IMR-90 (cell line): ENCODE results near the gene ROR2. TPM values are rescaled to one million over a fixed set of nuclear protein-coding genes. Genes with fewer than 3 reads are reported as not detected.

ENCODE experiments used
- ATAC-seq: fragments of 200-7000 bp; cut with Tn5 transposase; 2 replicates; pipeline ENCODE4 v1.9.1; 2020; ENCODE audit warnings: low read depth, mild to moderate bottlenecking, moderate library complexity
- BruUV-seq: library from RNA; stranded (reverse); fragments of 400-500 nt; replicated peaks from 2 replicates; lab custom pipeline; 2021; lab: Mats Ljungman, UMichigan
- CTCF ChIA-PET: fragments of 300-600 bp; formaldehyde crosslinking; extraction: SDS; loops from one replicate; lab custom pipeline; 2021; ENCODE audit warnings: antibody characterized with exemption; lab: Yijun Ruan, JAX
- POLR2A ChIA-PET: fragments of 300-600 bp; sonication (Branson Sonifier 250); formaldehyde crosslinking; loops from one replicate; lab custom pipeline; 2022; ENCODE audit warnings: antibody characterized with exemption; ENCODE audit not compliant: unreplicated experiment; lab: Charles Lee
- DNase-seq: peaks from one replicate; pipeline ENCODE4 v3.0.0; 2013
- H2AFZ ChIP-seq: replicated peaks from 2 replicates; pipeline ENCODE3; 2013; ENCODE audit warnings: low read length, mild to moderate bottlenecking; ENCODE audit not compliant: poor library complexity
- H2AK5ac ChIP-seq: 2 replicates; pipeline ENCODE4 v1.6.1; 2013; ENCODE audit warnings: low read depth, low read length, inconsistent platforms
- H2AK9ac ChIP-seq: replicated peaks from 2 replicates; pipeline ENCODE3; 2013; ENCODE audit warnings: mild to moderate bottlenecking, low read depth, low read length, moderate library complexity; ENCODE audit not compliant: poor library complexity
- H2BK120ac ChIP-seq: 2 replicates; pipeline ENCODE4 v1.6.1; 2013; ENCODE audit warnings: low read depth, low read length, inconsistent platforms
- H2BK15ac ChIP-seq: 3 replicates; pipeline ENCODE4 v1.6.1; 2013; ENCODE audit warnings: low read depth, low read length, inconsistent platforms
- H2BK20ac ChIP-seq: 2 replicates; pipeline ENCODE4 v1.6.1; 2013; ENCODE audit warnings: low read depth, mild to moderate bottlenecking, inconsistent platforms, low read length, moderate library complexity
- H2BK5ac ChIP-seq: 2 replicates; pipeline ENCODE4 v1.6.1; 2013; ENCODE audit warnings: mild to moderate bottlenecking, low read depth, low read length, inconsistent platforms; ENCODE audit not compliant: poor library complexity, severe bottlenecking
- H3K14ac ChIP-seq: replicated peaks from 2 replicates; pipeline ENCODE4 v1.6.1; 2013; ENCODE audit warnings: low read depth, low read length, inconsistent platforms
- H3K18ac ChIP-seq: 2 replicates; pipeline ENCODE4 v1.6.1; 2013; ENCODE audit warnings: low read depth, low read length, control low read depth
- H3K23ac ChIP-seq: 2 replicates; pipeline ENCODE4 v1.6.1; 2013; ENCODE audit warnings: low read depth, low read length, inconsistent platforms
- H3K27ac ChIP-seq: 2 replicates; pipeline ENCODE4 v1.5.1; 2013; ENCODE audit warnings: mild to moderate bottlenecking, control low read depth, low read length; ENCODE audit not compliant: insufficient read depth
- H3K27me3 ChIP-seq: 2 replicates; pipeline ENCODE4 v1.6.1; 2013; ENCODE audit warnings: low read length; ENCODE audit not compliant: control insufficient read depth, insufficient read depth
- H3K36me3 ChIP-seq: 2 replicates; pipeline ENCODE4 v1.6.1; 2013; ENCODE audit warnings: low read length, mixed read lengths; ENCODE audit not compliant: control insufficient read depth, insufficient read depth
- H3K4ac ChIP-seq: 2 replicates; pipeline ENCODE4 v1.6.1; 2013; ENCODE audit warnings: low read depth, low read length, inconsistent platforms
- H3K4me1 ChIP-seq: 2 replicates; pipeline ENCODE4 v1.6.1; 2013; ENCODE audit warnings: low read length, mixed read lengths; ENCODE audit not compliant: control insufficient read depth, insufficient read depth
- H3K4me2 ChIP-seq: 2 replicates; pipeline ENCODE4 v1.6.1; 2013; ENCODE audit warnings: low read depth, mild to moderate bottlenecking, control low read depth, low read length, moderate library complexity
- H3K4me3 ChIP-seq: 2 replicates; pipeline ENCODE4 v1.5.1; 2013; ENCODE audit warnings: low read depth, mild to moderate bottlenecking, control low read depth, low read length, moderate library complexity; ENCODE audit not compliant: insufficient read depth
- H3K56ac ChIP-seq: 2 replicates; pipeline ENCODE4 v1.6.1; 2013; ENCODE audit warnings: low read length, inconsistent platforms; ENCODE audit not compliant: insufficient read depth; ENCODE audit errors: extremely low read depth
- H3K79me1 ChIP-seq, 2 experiments: 2 replicates each; pipeline ENCODE4 v1.6.1; 2013; ENCODE audit warnings: low read length in 2 of 2, inconsistent platforms in 1 of 2, low read depth in 1 of 2
- H3K9ac ChIP-seq: 2 replicates; pipeline ENCODE4 v1.6.1; 2013; ENCODE audit warnings: low read depth, low read length, control low read depth
- H3K9me1 ChIP-seq: 2 replicates; pipeline ENCODE4 v1.6.1; 2013; ENCODE audit warnings: low read length, inconsistent platforms; ENCODE audit not compliant: insufficient read depth
- H3K9me3 ChIP-seq: 2 replicates; pipeline ENCODE4 v1.6.1; 2013; ENCODE audit warnings: low read length; ENCODE audit not compliant: control insufficient read depth, insufficient read depth
- H4K20me1 ChIP-seq: 2 replicates; pipeline ENCODE4 v1.6.1; 2013; ENCODE audit warnings: low read length, inconsistent platforms; ENCODE audit not compliant: insufficient read depth
- H4K5ac ChIP-seq: 2 replicates; pipeline ENCODE4 v1.6.1; 2013; ENCODE audit warnings: mild to moderate bottlenecking, low read depth, low read length, control low read depth
- H4K8ac ChIP-seq, 2 experiments: 2 replicates each; pipeline ENCODE4 v1.6.1; 2013; ENCODE audit warnings: low read depth in 2 of 2, low read length in 2 of 2, control low read depth in 1 of 2, inconsistent platforms in 1 of 2
- H4K91ac ChIP-seq: 2 replicates; pipeline ENCODE4 v1.6.1; 2013; ENCODE audit warnings: low read depth, low read length, inconsistent platforms; ENCODE audit not compliant: insufficient read depth
- BHLHE40 ChIP-seq: fragments of 150-350 bp; IDR thresholded peaks from 2 replicates; pipeline ENCODE4 v1.6.1; 2016; ENCODE audit warnings: mild to moderate bottlenecking, low read depth, low read length
- CEBPB ChIP-seq: IDR thresholded peaks from 2 replicates; pipeline ENCODE4 v1.6.1; 2012; ENCODE audit warnings: low read depth, low read length, improper control_type of control experiment
- CHD1 ChIP-seq: IDR thresholded peaks from 2 replicates; pipeline ENCODE4 v1.6.1; 2012; ENCODE audit warnings: low read depth, low read length, improper control_type of control experiment
- FOS ChIP-seq: fragments of 150-350 bp; IDR thresholded peaks from 2 replicates; pipeline ENCODE4 v1.6.1; 2016; ENCODE audit warnings: low read depth, low read length
- MAFK ChIP-seq: IDR thresholded peaks from 2 replicates; pipeline ENCODE4 v1.6.1; 2012; ENCODE audit warnings: low read depth, low read length, improper control_type of control experiment
- MXI1 ChIP-seq: IDR thresholded peaks from 2 replicates; pipeline ENCODE4 v1.6.1; 2012; ENCODE audit warnings: low read depth, mild to moderate bottlenecking, low read length, moderate library complexity, borderline replicate concordance
- NFE2L2 ChIP-seq: fragments of 150-350 bp; IDR thresholded peaks from 2 replicates; pipeline ENCODE4 v1.6.1; 2016; ENCODE audit warnings: low read depth, mild to moderate bottlenecking, low read length
- POLR2A ChIP-seq: IDR thresholded peaks from 2 replicates; pipeline ENCODE4 v1.6.1; 2012; ENCODE audit warnings: mild to moderate bottlenecking, low read depth, low read length
- RCOR1 ChIP-seq: IDR thresholded peaks from 2 replicates; pipeline ENCODE4 v1.6.1; 2012; ENCODE audit warnings: mild to moderate bottlenecking, low read length, improper control_type of control experiment; ENCODE audit not compliant: insufficient replicate concordance
- RFX5 ChIP-seq: IDR thresholded peaks from 2 replicates; pipeline ENCODE4 v1.8.0; 2012; ENCODE audit warnings: low read depth, mild to moderate bottlenecking, low read length, moderate library complexity
- SMC3 ChIP-seq: fragments of 150-350 bp; IDR thresholded peaks from 2 replicates; pipeline ENCODE4 v1.6.1; 2016; ENCODE audit warnings: low read depth, mild to moderate bottlenecking, antibody characterized with exemption, low read length, moderate library complexity
- WGBS, 2 experiments: methylation state at CpG; one replicate each; pipeline versions ENCODE4 v1.1.5 to v1.1.7; 2013; ENCODE audit warnings: missing lambda C conversion rate in 2 of 2; ENCODE audit not compliant: insufficient read length in 1 of 2; ENCODE audit errors: extremely low coverage in 2 of 2; 5-methylcytosine and 5-hydroxymethylcytosine counted together
- dilution Hi-C: fragments of 300-500 bp; cut with HindIII; formaldehyde crosslinking; loops from one replicate; pipeline ENCODE4 v1.14.3; 2018; ENCODE audit warnings: low sequenced_read_pairs; ENCODE audit not compliant: unreplicated experiment
- in situ Hi-C: fragments of 300-500 bp; cut with MboI; formaldehyde crosslinking; loops from 3 replicates; pipeline ENCODE4 v1.14.3; 2019; ENCODE audit warnings: low sequenced_read_pairs, inconsistent platforms, mixed read lengths
- intact Hi-C: fragments of 100-400 bp; cut with micrococcal nuclease; formaldehyde crosslinking; loops from 2 replicates; pipeline ENCODE4 v1.10.0; 2022
- polyA plus RNA-seq, 3 experiments: library from polyadenylated mRNA; depleted of rRNA; stranded (reverse); fragments of >200 nt; gene quantifications; 2 replicates each; pipeline ENCODE4 v1.2.3, GENCODE V29; 2012; ENCODE audit warnings: low replicate concordance in 1 of 3
- total RNA-seq: library from RNA; depleted of rRNA; stranded (reverse); fragments of >200 nt; gene quantifications from 2 replicates; pipeline ENCODE4 v1.2.3, GENCODE V29; 2012
- TF ChIP-seq, protein P1 (sequence below): fragments of 150-350 bp; IDR thresholded peaks from 2 replicates; pipeline ENCODE4 v1.6.1; 2016; ENCODE audit warnings: low read depth, mild to moderate bottlenecking, low read length, moderate library complexity, borderline replicate concordance
- TF ChIP-seq, protein P2 (sequence below): fragments of 150-350 bp; IDR thresholded peaks from 2 replicates; pipeline ENCODE4 v1.6.1; 2017; ENCODE audit warnings: mild to moderate bottlenecking, antibody characterized with exemption, low read length, low read depth
- TF ChIP-seq, protein P3 (sequence below): conservative IDR thresholded peaks from 2 replicates; pipeline ENCODE4 v1.5.1; 2012; ENCODE audit warnings: mild to moderate bottlenecking, low read depth, low read length, improper control_type of control experiment

Gene ROR2
- total and polyA plus RNA-seq, 2 of the 4 experiments (the other 2 are of a cell fraction): 2.3 to 4.8 TPM

DNA sequence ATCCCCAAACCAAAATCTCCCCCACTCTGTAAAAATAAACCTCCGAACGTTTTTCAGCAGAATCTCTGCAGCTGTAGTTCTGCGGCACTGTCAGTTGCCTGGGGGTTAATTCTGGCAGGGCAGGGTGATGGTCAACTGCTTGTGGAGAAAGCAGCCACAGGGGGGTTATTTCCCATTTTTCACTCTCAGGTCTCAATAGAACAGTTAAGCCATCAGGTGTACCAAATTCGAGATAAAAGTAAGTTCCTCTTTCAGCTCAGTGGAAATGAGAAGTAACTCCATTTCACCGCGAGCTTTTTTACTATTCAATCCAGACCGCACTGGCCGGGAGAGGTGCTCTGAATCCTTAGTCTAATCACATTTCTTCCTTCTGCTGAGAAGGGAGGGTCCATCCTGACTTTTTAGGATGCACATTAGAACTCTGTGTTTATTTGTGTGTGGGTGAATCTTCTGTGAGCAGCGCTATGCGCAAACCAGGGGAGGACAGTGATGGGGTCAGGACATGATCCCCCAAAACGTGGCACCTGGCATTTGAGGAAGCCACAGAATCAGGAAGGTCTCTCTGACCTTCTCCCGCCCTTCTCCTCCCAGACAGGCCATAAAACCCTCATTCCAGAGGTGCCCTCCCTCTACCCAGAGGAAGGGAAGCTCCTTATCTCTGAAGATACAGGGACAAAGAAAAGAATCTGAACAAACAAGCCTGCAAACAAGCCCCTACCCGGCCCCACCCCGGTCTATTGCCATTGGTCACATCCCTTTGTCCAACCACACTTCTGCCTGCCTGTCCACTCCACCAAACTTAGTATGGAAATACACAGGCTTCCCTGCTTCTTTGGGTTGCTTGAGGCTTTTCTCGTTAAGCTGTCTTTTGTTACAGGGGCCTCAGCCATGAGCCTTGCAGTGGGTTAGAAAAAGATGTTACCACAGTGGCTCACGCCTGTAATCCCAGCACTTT is 229.0 kb downstream of the ROR2 start:
- Histone ChIP-seq H3K27me3 (no peaks in the 10 kb centered on the region), H4K8ac (no peak overlapping the region), H3K14ac (no peak overlapping the region), H3K9me3 (no peaks in the 10 kb centered on the region; the same call in 1 of the 2 replicates), H2AFZ (no peak overlapping the region), H3K79me1 (no peaks in the 10 kb centered on the region), H2AK9ac (no peak overlapping the region), H3K4me3 (no peak overlapping the region), H4K91ac (no peak overlapping the region), H3K4ac (no peak overlapping the region), H3K4me2 (no peak overlapping the region), H3K18ac (no peak overlapping the region), H2AK5ac (no peak overlapping the region), H3K9ac (no peak overlapping the region), H3K27ac (no peak overlapping the region), H4K20me1 (no peaks in the 10 kb centered on the region), H3K9me1 (no peaks in the 10 kb centered on the region), H2BK15ac (no peak overlapping the region), H3K4me1 (no peaks in the 10 kb centered on the region), H3K36me3 (peaks cover 40% of the 10 kb centered on the region), H2BK5ac (no peak overlapping the region), H4K5ac (no peak overlapping the region), H2BK20ac (no peak overlapping the region), H3K56ac (no peak overlapping the region), H3K23ac (no peak overlapping the region), H2BK120ac (no peak overlapping the region)
- intact Hi-C loops (no loop called here), dilution Hi-C loops (no loop called here), in situ Hi-C loops (no loop called here)
- ChIA-PET CTCF (interaction anchor here (1.8 kb wide), 1 partner anchor 806 kb away, joined by 8 read pairs; no protein-coding TSS in a partner anchor), POLR2A (no interaction called here)
- no CpG with 5 or more reads among the region's 16 CpGs for WGBS, 2 experiments
- BruUV-seq: no TSS peak
- DNase-seq (no peak), ATAC-seq (no peak)
- no peak for TF ChIP-seq MAFK
- TF ChIP-seq SMC3: no peak
- no peak for TF ChIP-seq RCOR1
- no peak for TF ChIP-seq RFX5
- TF ChIP-seq NFE2L2: no peak
- no peak for TF ChIP-seq BHLHE40
- TF ChIP-seq, protein P1, sequence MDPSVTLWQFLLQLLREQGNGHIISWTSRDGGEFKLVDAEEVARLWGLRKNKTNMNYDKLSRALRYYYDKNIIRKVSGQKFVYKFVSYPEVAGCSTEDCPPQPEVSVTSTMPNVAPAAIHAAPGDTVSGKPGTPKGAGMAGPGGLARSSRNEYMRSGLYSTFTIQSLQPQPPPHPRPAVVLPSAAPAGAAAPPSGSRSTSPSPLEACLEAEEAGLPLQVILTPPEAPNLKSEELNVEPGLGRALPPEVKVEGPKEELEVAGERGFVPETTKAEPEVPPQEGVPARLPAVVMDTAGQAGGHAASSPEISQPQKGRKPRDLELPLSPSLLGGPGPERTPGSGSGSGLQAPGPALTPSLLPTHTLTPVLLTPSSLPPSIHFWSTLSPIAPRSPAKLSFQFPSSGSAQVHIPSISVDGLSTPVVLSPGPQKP: no peak
- TF ChIP-seq, protein P2, sequence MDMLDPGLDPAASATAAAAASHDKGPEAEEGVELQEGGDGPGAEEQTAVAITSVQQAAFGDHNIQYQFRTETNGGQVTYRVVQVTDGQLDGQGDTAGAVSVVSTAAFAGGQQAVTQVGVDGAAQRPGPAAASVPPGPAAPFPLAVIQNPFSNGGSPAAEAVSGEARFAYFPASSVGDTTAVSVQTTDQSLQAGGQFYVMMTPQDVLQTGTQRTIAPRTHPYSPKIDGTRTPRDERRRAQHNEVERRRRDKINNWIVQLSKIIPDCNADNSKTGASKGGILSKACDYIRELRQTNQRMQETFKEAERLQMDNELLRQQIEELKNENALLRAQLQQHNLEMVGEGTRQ: no peak
- no peak for TF ChIP-seq MXI1
- TF ChIP-seq CEBPB: no peak
- no peak for TF ChIP-seq CHD1
- TF ChIP-seq POLR2A: no peak
- TF ChIP-seq FOS: no peak
- TF ChIP-seq, protein P3, sequence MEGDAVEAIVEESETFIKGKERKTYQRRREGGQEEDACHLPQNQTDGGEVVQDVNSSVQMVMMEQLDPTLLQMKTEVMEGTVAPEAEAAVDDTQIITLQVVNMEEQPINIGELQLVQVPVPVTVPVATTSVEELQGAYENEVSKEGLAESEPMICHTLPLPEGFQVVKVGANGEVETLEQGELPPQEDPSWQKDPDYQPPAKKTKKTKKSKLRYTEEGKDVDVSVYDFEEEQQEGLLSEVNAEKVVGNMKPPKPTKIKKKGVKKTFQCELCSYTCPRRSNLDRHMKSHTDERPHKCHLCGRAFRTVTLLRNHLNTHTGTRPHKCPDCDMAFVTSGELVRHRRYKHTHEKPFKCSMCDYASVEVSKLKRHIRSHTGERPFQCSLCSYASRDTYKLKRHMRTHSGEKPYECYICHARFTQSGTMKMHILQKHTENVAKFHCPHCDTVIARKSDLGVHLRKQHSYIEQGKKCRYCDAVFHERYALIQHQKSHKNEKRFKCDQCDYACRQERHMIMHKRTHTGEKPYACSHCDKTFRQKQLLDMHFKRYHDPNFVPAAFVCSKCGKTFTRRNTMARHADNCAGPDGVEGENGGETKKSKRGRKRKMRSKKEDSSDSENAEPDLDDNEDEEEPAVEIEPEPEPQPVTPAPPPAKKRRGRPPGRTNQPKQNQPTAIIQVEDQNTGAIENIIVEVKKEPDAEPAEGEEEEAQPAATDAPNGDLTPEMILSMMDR: no peak
